Stimulated activated naive CD4-positive, alpha-beta T cell treated with Interleukin-2 at 50 U/mL for 16 hours (primary cell): ENCODE data around the gene ANKRD11.
"Not testable (repeated sequence)": the region's sequence is repeated elsewhere in the genome, so short reads cannot be mapped to it uniquely, and the experiment has no call there.

ENCODE experiments used
- DNase-seq: peaks from one replicate; lab custom pipeline; 2025; lab: John Stamatoyannopoulos, UW

ANKRD11 gene

DNA sequence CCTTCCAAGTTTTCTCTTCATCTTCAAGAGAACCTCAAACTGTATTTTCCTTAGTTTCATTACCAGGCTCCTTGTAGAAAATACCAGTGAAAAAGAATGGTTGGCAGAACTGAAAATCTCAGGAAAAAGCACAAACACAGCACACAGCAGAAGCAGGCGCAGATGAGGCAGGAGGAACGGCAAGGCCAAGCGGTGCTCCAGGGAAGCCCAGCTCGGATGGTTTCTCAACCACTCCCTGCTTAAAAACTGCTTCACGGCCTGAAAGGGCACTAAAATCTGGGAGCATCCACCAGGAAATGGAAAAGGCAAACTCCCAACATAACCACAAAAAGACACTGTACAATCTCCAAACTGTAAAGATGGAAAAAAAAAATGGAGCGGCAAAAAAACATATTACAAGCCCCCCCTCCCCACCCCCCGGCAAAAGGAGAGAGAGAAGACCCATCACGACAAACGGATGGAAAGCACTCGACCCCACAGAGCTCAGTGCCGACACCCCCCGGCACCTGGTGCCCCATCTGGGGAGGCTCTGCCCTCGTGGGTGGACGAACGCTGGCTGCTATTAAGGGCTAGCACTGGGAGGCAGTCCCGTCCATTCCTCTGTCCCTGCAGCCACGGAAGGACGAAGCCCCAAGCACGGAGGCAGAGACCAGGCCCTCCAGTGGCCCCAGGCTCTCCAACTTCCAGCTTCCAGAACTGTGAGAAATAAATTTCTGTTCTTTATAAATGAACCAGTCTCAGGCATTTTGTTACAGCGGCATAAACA, 145.3 kb downstream of the ANKRD11 start:
- no peak for DNase-seq

DNA sequence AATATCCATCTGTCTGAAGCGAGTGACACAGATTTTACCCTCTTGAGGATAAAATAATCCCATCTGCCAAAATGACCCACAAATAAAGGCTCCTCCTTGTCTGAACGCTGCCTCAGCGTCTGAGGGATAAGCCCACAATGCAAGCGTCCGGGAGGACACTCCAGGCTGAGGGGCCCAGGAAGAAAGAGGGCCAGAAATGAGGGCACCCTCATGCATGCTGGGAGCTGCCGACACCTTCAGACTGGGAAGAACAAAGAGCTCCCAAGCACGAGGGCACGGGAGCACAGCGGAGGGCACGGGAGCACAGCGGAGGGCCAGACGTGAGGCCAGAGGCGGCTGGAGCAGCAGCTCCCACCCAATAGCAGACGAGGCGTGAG, 145.9 kb downstream of the ANKRD11 start:
- no peak for DNase-seq

DNA sequence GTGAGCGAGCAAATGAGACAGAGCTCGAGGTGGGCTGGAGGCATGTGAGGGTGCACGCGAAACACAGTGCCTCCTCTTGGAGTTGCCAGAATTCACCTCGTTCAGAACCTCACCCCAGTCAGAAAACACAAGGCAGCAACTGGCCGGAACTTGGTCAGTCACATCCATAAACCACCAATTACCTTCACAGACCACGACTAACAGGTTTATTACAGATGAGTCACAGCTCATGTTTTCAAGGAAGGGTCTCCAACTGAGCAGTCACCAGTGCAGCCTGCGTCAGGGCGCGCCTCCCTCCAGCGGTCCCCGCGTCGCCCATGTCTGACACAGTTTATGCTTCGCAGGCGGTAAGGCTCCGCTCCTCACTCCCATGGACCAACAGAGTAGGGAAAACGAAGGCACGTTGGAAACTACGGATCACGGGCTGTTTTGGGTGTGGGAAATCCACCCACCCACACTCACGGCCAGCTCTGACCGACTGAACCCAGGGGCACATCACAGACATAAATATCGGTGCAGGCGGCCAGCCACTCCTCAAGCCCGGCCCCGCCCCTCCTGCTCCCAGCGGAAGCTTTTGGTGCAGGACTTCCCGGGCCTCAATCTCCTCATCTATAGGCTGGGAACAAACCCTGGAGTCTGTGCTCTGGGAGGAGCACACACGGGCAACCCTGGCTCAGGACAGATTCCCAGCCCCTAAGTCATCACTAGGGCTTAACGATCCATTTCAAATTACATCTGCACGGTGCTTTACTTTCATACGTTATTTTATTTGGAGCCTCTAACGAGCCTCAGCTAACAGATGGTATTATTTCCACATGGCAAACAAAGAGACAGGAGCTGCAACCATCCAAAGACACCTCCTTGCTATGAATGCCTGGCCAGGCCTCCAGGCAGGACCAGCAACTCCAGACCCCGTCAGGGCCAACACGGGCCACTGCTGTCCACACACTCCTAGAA, 146.6 kb downstream of the ANKRD11 start:
- no peak for DNase-seq

DNA sequence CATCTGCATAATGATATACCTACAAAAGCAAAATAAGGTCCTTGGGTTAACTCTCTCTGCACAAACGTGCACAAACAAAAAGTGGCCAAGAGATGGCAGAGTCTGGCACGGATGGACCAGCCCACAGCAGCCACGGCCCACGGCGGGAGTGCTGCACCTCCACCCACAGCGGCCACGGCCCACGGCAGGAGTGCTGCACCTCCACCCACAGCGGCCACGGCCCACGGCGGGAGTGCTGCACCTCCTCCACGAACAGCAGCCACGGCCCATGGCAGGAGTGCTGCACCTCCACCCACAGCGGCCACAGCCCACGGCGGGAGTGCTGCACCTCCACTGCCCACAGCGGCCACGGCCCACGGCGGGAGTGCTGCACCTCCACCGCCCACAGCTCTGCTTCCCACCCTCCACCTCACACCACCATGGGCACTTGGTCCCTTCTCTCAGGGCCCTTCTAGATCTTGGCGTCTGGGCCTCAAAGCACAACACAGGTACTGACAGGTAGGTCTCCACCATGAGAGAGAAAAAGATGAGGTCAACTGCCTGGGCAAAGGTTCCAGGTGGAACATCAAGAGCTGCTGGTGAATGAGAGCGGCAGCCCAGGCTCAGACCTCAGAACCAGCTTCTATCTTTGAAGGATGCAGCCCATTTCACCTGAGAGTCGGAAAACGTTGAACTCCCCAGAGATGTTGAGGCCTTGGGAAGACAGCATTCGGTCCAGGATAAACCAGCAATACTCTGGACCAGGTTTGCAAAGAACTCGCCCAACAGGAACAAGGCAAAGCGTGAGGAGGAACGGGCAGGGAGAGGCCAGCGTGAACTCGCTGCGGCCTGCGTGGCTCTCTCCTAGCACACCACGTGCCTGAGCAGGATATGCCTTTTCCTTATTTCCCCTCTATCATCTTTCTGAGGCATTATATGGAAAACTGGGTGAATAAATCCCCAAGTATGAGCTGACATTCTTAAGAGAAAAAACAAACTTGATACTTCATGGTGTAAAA, 148.4 kb downstream of the ANKRD11 start:
- no peak for DNase-seq

DNA sequence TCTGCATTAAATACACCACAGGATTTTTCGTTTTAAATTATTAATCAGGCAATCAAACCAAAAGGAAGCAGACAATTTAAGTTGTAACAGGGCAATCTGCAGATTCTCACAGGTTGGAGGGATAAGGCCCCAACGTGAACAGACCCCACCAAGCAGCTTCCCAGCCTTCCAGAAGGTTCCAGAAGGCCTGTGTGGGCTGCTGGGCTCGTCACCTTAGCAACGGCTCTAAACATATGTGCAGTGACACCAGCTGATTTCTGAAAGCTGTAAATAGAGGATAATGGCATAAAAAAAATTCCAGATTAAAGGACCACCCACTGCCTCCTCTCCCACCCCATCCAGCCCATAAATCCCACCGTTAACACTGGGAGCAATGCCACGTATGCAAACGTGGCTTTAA, 149.1 kb downstream of the ANKRD11 start:
- DNase-seq = no peak

DNA sequence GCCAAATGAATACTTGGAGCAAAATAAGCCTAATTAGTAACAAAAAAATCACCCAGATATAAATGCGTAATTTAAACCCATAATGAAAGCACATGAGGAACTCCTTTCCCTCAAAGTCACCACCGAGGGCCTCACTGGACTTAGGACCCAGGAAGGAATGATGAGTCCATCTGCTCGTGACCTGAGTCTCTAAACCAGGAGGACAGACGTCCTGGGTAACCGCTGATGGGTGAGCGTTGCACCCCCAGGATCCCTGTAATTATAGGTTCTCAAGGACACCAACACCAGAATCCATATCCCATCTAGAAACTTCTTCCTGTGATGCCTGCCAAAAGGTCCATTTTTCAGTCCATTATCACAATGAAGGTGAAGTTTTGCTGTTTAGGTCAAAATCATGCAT, 151.5 kb downstream of the ANKRD11 start:
- DNase-seq = no peak

DNA sequence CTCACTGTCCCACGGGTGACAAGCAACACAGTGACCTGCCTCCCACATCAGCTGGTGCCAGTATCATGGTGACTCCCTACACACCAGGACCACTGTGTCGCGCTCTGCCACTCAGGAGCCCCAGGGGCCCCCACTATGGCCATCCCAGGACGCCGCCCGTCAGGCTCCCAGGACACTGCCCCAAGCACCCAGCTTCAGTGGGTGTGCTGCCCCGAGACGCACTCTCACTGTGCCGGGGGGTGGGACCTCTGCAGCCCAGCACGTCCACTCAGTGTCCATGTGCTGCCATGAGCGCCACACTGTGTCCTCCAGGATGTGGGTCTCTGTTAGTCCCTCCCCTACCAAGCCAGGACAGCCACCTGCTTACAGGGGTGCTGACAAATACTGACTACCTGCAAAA, 152.4 kb downstream of the ANKRD11 start:
- DNase-seq = no peak

DNA sequence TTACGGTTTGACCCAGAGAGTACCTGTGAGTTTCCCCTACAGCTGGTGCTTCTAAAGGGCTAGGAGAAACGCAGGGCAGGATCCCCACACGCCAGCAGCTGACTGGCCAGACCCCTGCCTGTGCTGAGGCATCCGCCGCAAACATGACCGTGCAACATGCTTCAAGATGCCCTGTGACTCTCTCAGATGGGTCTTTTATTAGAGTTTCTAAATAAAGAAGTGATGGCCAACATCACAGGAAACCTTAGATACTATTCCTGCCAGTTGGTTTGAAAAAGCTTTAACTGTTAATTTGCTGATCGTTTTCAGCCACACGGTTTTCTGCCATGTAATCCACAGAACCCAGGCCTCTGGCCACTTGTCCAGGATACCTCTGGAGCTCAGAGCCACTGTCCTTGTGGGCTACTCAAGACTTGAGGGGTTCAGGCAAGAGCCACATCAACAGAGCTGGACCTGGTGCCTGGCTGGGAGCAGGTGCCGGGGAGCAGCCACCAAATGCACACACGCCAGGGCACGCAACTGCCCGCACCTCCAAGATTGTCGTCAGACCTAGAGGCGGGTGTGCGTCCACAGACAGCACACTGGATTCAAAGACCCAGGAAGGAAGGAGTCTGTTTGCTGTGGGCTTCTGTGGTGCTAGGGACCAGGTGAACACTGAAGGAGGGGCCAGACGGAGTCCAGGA, 154.4 kb downstream of the ANKRD11 start:
- DNase-seq = no peak

DNA sequence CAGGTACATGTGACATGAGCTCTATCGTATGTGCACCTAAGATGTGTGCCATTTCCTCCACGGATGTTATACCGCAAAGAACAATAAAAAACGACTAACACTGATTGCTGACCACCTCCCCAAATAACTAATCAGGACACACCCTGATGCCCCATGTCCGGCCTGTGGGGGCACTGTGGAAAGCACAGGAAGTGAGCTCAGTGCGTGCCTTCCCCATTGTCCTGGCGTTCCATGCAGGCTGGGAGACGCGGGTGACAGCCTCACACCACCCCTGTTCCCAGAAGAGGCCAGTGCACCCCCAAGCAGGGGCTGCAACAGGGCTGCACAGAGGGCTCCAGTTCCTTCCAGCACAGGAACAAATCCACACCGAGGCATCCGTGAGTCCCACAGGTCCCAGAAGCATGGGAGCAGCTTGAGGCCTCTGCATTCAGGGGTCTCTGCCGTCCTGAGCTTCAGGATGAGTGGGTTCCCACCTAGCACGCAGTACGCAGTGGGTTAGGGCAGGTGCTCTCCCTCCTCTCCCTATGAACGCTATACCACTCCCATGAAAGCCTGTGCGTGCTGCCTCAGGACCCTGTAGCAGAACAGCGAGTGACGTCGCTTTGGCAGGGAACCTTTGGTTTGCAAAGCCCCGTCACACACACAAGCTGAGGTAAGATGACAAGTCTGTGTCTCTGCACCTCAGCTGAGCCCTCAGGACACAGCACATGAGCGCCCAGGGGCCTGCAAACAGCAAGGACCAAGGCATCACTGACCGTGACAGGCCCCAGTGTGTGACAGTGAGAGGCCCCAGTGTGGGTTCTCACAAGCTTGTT, 155.2 kb downstream of the ANKRD11 start:
- no peak for DNase-seq

DNA sequence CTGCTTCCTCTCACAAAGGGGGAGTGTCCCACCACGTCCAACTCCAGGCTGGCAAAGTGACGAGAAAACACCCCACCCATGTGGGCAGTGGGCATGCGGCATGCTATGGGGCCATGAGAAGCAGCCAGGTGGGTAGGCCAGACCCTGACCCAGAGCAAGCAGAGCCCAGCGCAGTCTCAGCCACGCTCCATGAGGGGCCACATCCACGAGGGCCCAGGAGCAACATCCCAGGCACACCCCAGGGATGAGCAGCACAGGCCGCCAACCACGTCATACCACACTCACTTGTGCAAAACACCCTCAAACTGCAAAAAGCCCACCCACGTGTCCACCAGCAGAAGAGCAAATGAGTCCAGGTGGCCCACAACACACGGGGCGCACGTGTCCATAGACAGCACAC, 155.9 kb downstream of the ANKRD11 start:
- no peak for DNase-seq

DNA sequence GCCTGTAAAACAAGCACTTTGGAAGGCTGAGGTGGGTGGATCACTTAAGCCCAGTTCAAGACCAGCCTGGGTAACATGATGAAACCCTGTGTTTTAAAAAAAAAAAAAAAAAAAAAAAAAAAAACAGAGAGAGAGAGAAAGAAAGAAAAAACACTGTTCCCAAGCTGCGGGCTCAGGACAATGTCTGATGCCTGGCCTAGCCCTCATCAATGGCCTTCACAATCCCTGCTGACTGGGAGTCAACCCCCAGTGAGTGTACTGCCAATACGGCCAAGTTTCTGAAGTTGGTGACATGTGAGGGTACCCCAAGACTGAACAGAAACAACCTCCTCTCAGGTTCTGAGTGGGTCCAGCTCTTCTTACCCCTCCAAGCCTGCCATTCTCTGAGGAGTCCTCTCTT, 156.3 kb downstream of the ANKRD11 start:
- no peak for DNase-seq

DNA sequence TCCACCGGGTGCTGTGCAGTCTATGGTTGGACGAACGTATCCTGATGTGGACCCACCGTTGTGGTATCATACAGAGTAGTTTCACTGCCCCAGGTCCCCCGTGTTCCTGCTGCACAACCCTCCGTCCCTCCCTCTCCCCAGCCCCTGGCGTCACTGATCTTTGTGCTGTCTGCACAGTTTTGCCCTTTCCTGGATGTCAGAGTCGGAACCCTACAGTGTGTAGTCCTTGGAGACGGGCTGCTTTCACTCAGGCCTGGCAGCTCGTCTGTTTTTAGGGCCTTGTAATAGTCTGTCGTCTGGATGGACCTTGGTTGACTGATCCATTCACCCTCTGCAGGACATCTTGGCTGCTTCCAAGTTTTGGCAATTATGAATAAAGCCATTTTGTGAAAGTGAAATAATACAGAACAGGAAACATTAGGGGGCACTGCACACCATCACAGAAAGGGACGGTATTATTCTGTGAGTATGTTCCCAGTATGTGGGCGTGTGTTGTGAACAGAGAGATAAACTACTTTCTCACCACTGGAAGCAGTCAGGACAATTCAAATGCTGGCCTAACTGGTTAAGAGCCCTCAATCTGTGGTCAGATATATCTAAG, 156.9 kb downstream of the ANKRD11 start:
- DNase-seq = peak; percentile 13

DNA sequence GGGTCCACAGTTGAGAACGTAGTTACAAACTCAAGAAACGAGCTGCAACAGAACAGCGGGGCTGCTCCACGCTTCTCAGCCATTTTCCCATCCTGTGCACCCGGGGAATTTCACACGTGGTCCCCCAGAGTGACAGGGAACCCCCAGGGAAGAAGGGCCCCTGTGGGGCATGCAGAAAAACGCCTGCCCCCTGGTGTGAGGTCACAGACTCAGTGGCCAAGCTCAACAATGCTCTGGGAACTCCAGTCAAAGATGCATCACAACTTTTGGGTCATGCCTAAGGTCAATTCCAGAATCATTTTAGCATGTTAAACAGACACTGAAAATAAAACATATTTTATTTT, 157.5 kb downstream of the ANKRD11 start:
- DNase-seq = no peak

DNA sequence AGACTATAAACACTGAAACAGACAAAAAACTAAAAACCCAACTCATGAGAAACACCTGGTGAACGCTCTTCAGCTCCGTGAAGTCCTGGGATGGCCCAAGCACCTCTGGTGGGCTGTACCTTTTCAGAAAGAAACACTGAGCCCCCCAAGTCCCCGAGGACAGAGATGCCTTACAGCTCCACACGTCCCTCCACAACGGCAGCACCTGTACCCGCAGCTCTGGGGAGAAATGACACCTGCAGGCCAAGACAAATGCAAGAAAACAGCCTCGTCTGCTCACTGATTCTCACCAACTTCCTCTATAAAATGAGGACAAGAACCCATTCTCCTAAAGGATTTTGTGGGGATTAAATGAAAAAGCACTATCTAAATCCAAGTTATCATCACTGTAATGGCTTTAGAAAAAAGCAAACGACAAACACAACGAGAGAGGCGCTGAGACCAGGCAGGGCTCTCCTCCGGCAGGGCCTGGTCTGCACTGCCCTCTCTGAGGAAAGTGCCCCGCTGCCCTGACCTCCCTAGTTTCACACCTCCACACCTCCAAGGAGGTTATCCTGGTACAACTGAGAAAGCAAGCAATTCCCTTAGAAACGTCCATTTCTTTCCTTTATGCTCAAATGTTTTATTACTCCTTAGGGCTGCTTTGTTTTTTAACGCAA, 158.0 kb downstream of the ANKRD11 start:
- no peak for DNase-seq

DNA sequence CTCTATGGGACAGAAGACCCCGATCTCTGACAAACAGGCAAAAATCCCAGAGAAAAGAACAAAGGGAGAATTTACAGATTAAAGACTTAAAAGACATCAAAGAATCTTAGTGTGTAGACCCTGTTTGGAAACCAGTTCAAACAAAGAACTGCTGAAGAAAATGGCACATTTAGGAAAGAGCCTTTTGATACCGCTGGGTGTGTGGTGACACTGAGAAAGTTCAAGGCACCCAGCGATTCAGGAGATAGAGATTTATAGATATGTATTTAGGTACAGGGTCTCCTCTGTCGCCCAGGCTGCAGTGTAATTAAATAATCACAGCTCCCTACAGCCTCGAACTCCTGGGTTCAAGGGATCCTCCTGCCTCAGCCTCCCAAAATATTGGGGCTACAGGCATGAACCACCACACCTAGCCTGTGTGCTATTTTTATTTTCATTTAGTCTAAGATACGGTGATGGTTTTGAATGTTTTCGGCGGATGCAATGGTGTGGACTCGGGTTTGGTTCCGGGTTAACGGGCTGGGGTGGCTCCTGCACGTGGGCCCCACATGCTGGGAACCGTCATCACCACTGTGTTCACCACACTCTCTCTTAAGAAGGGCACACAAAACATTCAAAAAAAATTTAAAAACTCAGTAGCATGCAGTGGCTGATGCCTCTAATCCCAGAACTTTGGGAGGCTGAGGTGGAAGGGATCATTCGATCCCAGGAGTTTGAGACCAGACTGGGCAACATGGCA, 158.8 kb downstream of the ANKRD11 start:
- DNase-seq = no peak

DNA sequence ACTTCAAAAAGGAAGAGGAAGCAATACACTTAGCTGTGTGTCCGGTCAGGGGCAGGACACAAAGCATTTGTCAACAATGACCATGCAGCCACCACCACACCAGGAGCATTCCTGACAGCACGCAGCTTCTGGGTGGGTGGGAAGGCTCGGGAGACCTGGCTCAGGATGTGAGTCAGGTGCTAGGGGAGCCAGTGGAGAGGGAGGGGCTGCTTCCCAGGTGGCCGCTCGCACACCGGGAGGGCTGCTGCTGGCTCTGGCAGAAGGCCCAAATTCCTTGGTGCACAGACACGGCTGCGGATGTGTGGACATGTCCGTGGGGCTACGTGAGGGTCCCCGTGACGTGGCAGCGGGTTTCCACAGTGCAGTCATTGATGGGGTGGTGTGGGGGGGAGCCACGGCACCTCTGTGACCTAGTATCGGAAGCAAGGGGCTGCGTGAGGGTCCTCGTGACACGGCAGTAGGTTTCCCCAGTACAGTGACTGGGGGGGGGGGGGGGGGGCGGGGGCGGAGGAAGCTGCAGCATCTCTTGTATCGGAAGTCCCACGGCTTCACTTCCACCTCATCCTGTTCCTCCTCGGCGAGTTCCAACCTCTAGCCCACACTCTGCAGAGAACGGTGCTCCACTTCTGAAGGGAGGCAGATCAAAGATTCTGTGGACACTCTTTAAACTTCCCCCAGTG, 160.0 kb downstream of the ANKRD11 start:
- DNase-seq = peak; percentile 28

DNA sequence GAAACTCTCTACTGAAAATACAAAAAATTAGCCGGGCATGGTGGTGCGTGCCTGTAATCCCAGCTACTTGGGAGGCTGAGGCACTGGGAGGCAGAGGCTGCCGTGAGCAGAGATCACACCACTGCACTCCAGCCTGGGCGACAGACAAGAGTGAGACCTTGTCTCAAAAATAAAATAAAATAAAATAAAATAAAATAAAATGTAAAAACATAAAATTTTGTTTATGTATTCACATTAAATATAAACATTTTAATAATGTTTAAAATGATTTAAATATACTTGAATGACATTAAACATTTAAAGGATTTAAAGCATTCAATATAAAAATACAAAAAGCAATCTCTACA, 160.6 kb downstream of the ANKRD11 start:
- not testable (repeated sequence) for DNase-seq
